HCT116 (cell line): ENCODE data around the gene FGF11. TPM values are rescaled to one million over a fixed set of nuclear protein-coding genes. Genes with fewer than 3 reads are reported as not detected.
A peak's percentile ranks its signal among the peaks of the same experiment; 100 is the strongest.

Source experiments
- ATAC-seq: fragments of 200-7000 bp; cut with Tn5 transposase; 2 replicates; pipeline ENCODE4 v1.9.1; 2020; ENCODE audit warnings: mild to moderate bottlenecking, moderate library complexity
- BruUV-seq: library from RNA; stranded (reverse); fragments of 400-500 nt; replicated peaks from 2 replicates; lab custom pipeline; 2021; lab: Mats Ljungman, UMichigan
- CTCF ChIA-PET: fragments of 300-600 bp; sonication (Branson Sonifier 250); formaldehyde crosslinking; loops from one replicate; lab custom pipeline; 2021; ENCODE audit warnings: antibody characterized with exemption; lab: Charles Lee
- POLR2A ChIA-PET: fragments of 300-600, 350-600 bp; sonication (Branson Sonifier 250); formaldehyde crosslinking; loops from one replicate; lab custom pipeline; 2021; ENCODE audit warnings: antibody characterized with exemption; lab: Charles Lee
- RAD21 ChIA-PET, 2 experiments: fragments of 300-600 bp; sonication (Branson Sonifier 250); formaldehyde crosslinking; loops; one replicate each; lab custom pipeline; 2023; ENCODE audit warnings: low total read pairs in 2 of 2; ENCODE audit not compliant: uncharacterized antibody in 2 of 2, unreplicated experiment in 2 of 2, low non-redundant PET in 1 of 2; lab: Charles Lee
- DNase-seq: peaks from one replicate; pipeline ENCODE4 v3.0.0-alpha.2; 2010; ENCODE audit warnings: low read depth, low spot score
- H2AFZ ChIP-seq: fragments of 200-600 bp; shearing (Covaris generic), sonication (generic); 2 replicates; pipeline ENCODE4 v1.6.1; 2017; ENCODE audit warnings: low read depth, mixed run types, mixed read lengths, antibody characterized with exemption, low read length; ENCODE audit not compliant: poor library complexity, severe bottlenecking
- H3K27ac ChIP-seq: 2 replicates; pipeline ENCODE4 v1.5.1; 2012; ENCODE audit warnings: low read depth, low read length
- H3K27me3 ChIP-seq: fragments of 200-600 bp; sonication (generic); 2 replicates; pipeline ENCODE4 v1.6.1; 2016; ENCODE audit warnings: mixed run types, low read length, mixed read lengths; ENCODE audit not compliant: insufficient read depth
- H3K36me3 ChIP-seq, 2 experiments: fragments of 200-500 bp in 1 of 2; fragments of 200-600 bp in 1 of 2; sonication (Bioruptor generic) in 1 of 2; sonication (generic) in 1 of 2; 2 replicates each; pipeline versions ENCODE4 v1.5.1 to v1.6.1; 2014 to 2016; ENCODE audit warnings: low read length in 2 of 2, inconsistent platforms in 1 of 2, mixed read lengths in 1 of 2, mixed run types in 1 of 2; ENCODE audit not compliant: insufficient read depth in 2 of 2, control insufficient read depth in 1 of 2
- H3K4me1 ChIP-seq, 2 experiments: fragments of 200-600 bp in 1 of 2; sonication (generic) in 1 of 2; 2 replicates each; pipeline versions ENCODE4 v1.5.1 to v1.6.1; 2012 to 2017; ENCODE audit warnings: low read length in 2 of 2, inconsistent platforms in 1 of 2, mild to moderate bottlenecking in 1 of 2, mixed read lengths in 1 of 2, mixed run types in 1 of 2, moderate library complexity in 1 of 2; ENCODE audit not compliant: insufficient read depth in 2 of 2, control insufficient read depth in 1 of 2
- H3K4me2 ChIP-seq: fragments of 200-600 bp; sonication (generic); 2 replicates; pipeline ENCODE4 v1.6.1; 2017; ENCODE audit warnings: mixed run types, low read length, mixed read lengths
- H3K4me3 ChIP-seq, 2 experiments: fragments of 200-600 bp in 1 of 2; sonication (generic) in 1 of 2; replicated peaks in 1 of 2; 2 replicates each; pipeline ENCODE4 v1.5.1; 2011 to 2016; ENCODE audit warnings: low read length in 2 of 2, control low read depth in 1 of 2, low read depth in 1 of 2, mild to moderate bottlenecking in 1 of 2, mixed read lengths in 1 of 2, mixed run types in 1 of 2
- H3K79me2 ChIP-seq: fragments of 200-600 bp; sonication (generic); 2 replicates; pipeline ENCODE4 v1.6.1; 2017; ENCODE audit warnings: mild to moderate bottlenecking, mixed run types, low read length, moderate library complexity, mixed read lengths; ENCODE audit not compliant: insufficient read depth
- H3K9ac ChIP-seq: fragments of 200-600 bp; sonication (generic); 2 replicates; pipeline ENCODE4 v1.6.1; 2016; ENCODE audit warnings: low read length, mixed read lengths
- H3K9me2 ChIP-seq: fragments of 200-600 bp; sonication (generic), shearing (Covaris generic); 2 replicates; pipeline ENCODE4 v1.6.1; 2017; ENCODE audit warnings: mixed run types, mild to moderate bottlenecking, moderate library complexity; ENCODE audit not compliant: insufficient read depth
- H3K9me3 ChIP-seq, 2 experiments: fragments of 200-500 bp in 1 of 2; fragments of 200-600 bp in 1 of 2; sonication (Bioruptor generic) in 1 of 2; sonication (generic) in 1 of 2; 2 replicates each; pipeline ENCODE4 v1.6.1; 2014 to 2017; ENCODE audit warnings: low read length in 2 of 2, mixed read lengths in 2 of 2, inconsistent platforms in 1 of 2, low read depth in 1 of 2, mild to moderate bottlenecking in 1 of 2, mixed run types in 1 of 2, moderate library complexity in 1 of 2; ENCODE audit not compliant: control insufficient read depth in 1 of 2, insufficient read depth in 1 of 2
- H4K20me1 ChIP-seq: fragments of 200-600 bp; sonication (generic), shearing (Covaris generic); 2 replicates; pipeline ENCODE4 v1.6.1; 2017; ENCODE audit warnings: mixed run types, mild to moderate bottlenecking, moderate library complexity; ENCODE audit not compliant: insufficient read depth
- CEBPB ChIP-seq: IDR thresholded peaks from 2 replicates; pipeline ENCODE4 v1.6.1; 2012; ENCODE audit warnings: low read depth
- JUND ChIP-seq: IDR thresholded peaks from 2 replicates; pipeline ENCODE4 v1.6.1; 2012
- POLR2AphosphoS5 ChIP-seq: IDR thresholded peaks from 2 replicates; pipeline ENCODE4 v1.6.1; 2011; ENCODE audit warnings: mild to moderate bottlenecking, low read depth, low read length, moderate library complexity
- SIN3A ChIP-seq: IDR thresholded peaks from 2 replicates; pipeline ENCODE4 v1.6.1; 2012; ENCODE audit warnings: low read depth
- intact Hi-C: fragments of 100-400 bp; cut with micrococcal nuclease; formaldehyde crosslinking; loops from 2 replicates; pipeline ENCODE4 v1.10.0; 2022
- total RNA-seq: library from RNA; stranded (reverse); gene quantifications from one replicate; pipeline ENCODE4 v1.2.1, GENCODE V29; 2021; ENCODE audit not compliant: unreplicated experiment

Gene FGF11
- total RNA-seq, 1 experiment from 2014 or later = 6.1 TPM

DNA sequence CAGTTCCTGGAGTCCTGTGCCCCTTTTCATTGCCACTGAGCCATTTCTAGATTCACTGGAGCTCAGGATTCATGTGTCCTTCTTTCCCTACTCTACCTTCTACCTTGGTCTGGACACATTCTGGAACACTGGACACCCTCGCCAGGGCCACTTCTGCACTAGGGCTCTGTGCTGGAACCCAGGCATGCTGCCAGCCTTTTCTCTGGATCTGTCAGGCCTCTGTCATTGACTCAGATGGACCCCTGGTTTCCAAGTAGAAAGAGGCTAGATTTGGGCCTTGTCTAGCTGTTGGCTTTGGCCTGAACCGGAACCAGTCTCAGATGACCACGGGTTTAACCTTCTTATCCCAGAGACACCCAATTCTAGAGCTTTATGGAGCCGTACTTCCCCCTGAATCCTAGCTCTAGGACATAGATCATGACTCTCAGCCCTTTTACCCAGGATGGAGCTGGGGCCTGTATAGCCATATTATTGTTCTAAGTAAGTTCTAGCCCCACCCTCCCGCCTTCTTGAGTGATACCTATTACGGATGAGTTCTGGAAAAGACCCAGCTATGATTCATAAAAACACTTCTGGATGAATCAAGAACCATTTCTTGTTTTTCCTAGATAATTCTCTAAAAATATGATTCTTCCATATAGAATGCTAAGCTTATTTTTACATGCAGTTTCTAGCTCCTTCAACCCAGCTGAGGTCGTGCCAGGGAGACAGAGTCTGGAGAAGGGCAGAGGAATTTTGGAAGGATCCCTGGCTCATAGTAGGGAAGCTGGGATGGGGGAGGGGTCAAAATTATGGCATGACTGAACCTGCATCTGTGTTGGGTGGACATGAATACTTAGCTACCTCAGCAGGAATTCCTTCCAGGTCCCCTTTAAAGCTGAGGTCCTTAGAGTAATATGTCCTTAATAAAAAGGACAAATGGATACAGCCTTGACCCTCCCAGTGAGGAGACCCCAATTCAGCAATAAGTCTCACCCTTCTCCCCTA is 4.5 kb downstream of the FGF11 start (continued):
- TF ChIP-seq JUND = no peak
- TF ChIP-seq, all 23 proteins: peak for 0

GRCh38 chr17:7444682-7445618 is 5.6 kb downstream of the FGF11 start, which contains the start of gene CHRNB1:
Gene CHRNB1 (plus strand): TSS chr17:7445061. CDS start chr17:7445128, 67 bp downstream.
- peaks cover 17 to 26% of the 10 kb centered on the region in 2 experiments for H3K4me1 ChIP-seq
- ATAC-seq = peak; percentile 91
- CTCF ChIA-PET = interaction anchor here (0.7 to 3.0 kb wide), 2 partner anchors 9 to 107 kb away, joined by 3 to 28 read pairs; partner anchors contain the start of gene TMEM102
- POLR2A ChIA-PET = interaction anchor here (1.0 to 2.6 kb wide), 5 partner anchors 9 to 42 kb away, joined by 3 to 19 read pairs (median 4); partner anchors contain the start of genes SLC35G6, TMEM102 and TMEM256
- peak within 1 kb of the TSS; percentile 68 for H2AFZ ChIP-seq
- BruUV-seq = TSS peak; percentile 26
- DNase-seq = peak; percentile 52
- H3K9me2 ChIP-seq = no peaks in the 10 kb centered on the region
- peak; percentile 28 for TF ChIP-seq POLR2AphosphoS5
- TF ChIP-seq CEBPB = no peak
- TF ChIP-seq SIN3A = no peak
- no peaks in the 10 kb centered on the region for H4K20me1 ChIP-seq
- H3K9ac ChIP-seq = peak within 1 kb of the TSS; percentile 64
- H3K79me2 ChIP-seq = no peaks in the 10 kb centered on the region
- no peaks in the 10 kb centered on the region for H3K27me3 ChIP-seq
- H3K36me3 ChIP-seq = no peaks in the 10 kb centered on the region
- RAD21 ChIA-PET = interaction anchor here in 1 of 2 experiments (0.7 kb wide), 1 partner anchor 68 kb away, joined by 3 read pairs; no protein-coding TSS in a partner anchor
- H3K27ac ChIP-seq = peak within 1 kb of the TSS; percentile 70
- intact Hi-C loops = loop anchor here (2.0 kb wide), 2 partner anchors 40 to 116 kb away; partner anchors contain the start of genes POLR2A and SENP3
- peak within 1 kb of the TSS; percentile 54 to 64 for H3K4me3 ChIP-seq
- H3K4me2 ChIP-seq = peak within 1 kb of the TSS; percentile 98
- no peaks in the 10 kb centered on the region for H3K9me3 ChIP-seq
